Measurements from ENCODE around the gene CNGA1.

Gene CNGA1

DNA sequence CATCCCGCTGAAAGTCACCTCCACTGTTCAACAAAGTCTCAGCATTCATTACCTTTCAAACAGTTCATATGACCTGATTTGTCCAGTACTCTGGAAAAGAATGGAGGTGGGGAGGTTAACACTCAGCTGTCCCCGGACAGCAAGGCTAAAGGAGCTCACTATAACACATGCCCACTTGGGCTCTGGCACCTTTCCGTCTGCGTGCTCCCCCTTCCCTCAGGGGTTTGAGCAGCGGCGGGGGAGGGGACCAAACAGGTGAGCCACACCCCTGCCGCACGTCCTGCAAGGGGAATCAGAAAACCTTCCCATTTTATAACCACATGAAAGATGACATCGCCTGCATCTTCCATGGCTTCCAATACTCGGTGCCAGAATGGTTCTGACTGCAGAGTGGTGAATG lies 62.2 kb downstream of the CNGA1 start:
- H3K4me3 ChIP-seq (ENCODE audit: insufficient read depth, low read length, poor library complexity, severe bottlenecking) = no peak overlapping the region
- H2AFZ ChIP-seq (ENCODE audit: low read depth, low read length, severe bottlenecking) = no peak overlapping the region
- no peak for TF ChIP-seq EZH2phosphoT487 (conservative IDR thresholded peaks at IDR 0.05; ENCODE audit: low read length)
- TF ChIP-seq, protein P1, sequence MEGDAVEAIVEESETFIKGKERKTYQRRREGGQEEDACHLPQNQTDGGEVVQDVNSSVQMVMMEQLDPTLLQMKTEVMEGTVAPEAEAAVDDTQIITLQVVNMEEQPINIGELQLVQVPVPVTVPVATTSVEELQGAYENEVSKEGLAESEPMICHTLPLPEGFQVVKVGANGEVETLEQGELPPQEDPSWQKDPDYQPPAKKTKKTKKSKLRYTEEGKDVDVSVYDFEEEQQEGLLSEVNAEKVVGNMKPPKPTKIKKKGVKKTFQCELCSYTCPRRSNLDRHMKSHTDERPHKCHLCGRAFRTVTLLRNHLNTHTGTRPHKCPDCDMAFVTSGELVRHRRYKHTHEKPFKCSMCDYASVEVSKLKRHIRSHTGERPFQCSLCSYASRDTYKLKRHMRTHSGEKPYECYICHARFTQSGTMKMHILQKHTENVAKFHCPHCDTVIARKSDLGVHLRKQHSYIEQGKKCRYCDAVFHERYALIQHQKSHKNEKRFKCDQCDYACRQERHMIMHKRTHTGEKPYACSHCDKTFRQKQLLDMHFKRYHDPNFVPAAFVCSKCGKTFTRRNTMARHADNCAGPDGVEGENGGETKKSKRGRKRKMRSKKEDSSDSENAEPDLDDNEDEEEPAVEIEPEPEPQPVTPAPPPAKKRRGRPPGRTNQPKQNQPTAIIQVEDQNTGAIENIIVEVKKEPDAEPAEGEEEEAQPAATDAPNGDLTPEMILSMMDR (IDR thresholded peaks at IDR 0.05; ENCODE audit: insufficient read depth, low read length, poor library complexity, severe bottlenecking) = no peak
- H4K20me1 ChIP-seq (ENCODE audit: low read depth, low read length) = no peaks in the 10 kb centered on the region
- no peak overlapping the region for H3K4me2 ChIP-seq (ENCODE audit: low read depth, low read length, poor library complexity, severe bottlenecking)
- no peak overlapping the region for H3K27ac ChIP-seq (ENCODE audit: low read depth, low read length)
- no peak overlapping the region for H3K9ac ChIP-seq (ENCODE audit: low read length)
- H3K36me3 ChIP-seq (ENCODE audit: low read length) = no peaks in the 10 kb centered on the region
- no peaks in the 10 kb centered on the region for H3K9me2 ChIP-seq (replicated peaks; ENCODE audit: insufficient read depth, low read length)
- no peaks in the 10 kb centered on the region for H3K27me3 ChIP-seq (ENCODE audit: low read length)
- no peaks in the 10 kb centered on the region; the same call in 1 of the 2 replicates for H3K9me3 ChIP-seq (ENCODE audit: insufficient read depth, low read length)
- no peaks in the 10 kb centered on the region for H3F3A ChIP-seq (ENCODE audit: insufficient read depth)
- H3K79me2 ChIP-seq (ENCODE audit: insufficient read depth, low read length) = no peaks in the 10 kb centered on the region

DNA sequence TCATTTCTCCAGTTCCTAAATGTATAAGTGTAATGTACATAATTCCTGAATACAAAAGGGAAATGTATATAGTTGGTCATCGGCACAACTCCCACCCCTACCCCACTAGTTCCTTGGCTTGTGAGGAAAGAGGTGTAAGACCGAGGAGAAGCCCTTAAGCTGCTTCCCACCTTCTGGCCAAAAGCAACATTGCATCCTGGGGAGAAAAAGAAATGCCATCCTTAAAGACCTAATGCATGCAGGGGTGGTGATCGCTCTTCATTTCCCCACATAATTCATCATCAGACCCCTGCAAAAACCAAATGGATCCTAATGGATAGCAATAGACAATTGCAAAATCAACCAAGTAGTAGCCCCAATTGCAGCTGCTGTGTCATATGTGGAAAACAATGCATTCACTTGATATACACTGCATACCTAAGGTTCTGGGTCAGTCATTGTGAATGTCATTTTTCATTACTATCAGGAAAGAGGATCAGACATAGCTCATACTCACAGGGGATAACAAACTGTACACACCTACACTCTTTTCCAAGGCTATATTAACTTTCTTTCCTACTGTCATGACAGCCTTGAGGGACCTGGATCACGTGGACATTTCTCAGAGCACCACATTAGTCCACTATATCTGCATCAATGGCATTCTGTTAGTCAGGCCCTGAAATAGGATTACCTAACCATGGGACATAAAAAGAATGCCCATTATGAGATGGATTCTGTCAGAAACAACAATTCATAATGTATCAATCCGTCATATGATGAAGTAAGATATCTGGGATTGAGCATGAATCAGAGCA lies 70.4 kb downstream of the CNGA1 start:
- no peak overlapping the region for H2AFZ ChIP-seq (ENCODE audit: low read depth, low read length, severe bottlenecking)
- no peaks in the 10 kb centered on the region for H3K9me2 ChIP-seq (replicated peaks; ENCODE audit: insufficient read depth, low read length)
- H3K36me3 ChIP-seq (ENCODE audit: low read length) = no peaks in the 10 kb centered on the region
- no peaks in the 10 kb centered on the region for H3F3A ChIP-seq (ENCODE audit: insufficient read depth)
- no peaks in the 10 kb centered on the region for H3K79me2 ChIP-seq (ENCODE audit: insufficient read depth, low read length)
- no peak overlapping the region for H3K27ac ChIP-seq (ENCODE audit: low read depth, low read length)
- no peak for TF ChIP-seq EZH2phosphoT487 (conservative IDR thresholded peaks at IDR 0.05; ENCODE audit: low read length)
- TF ChIP-seq, protein P1 (IDR thresholded peaks at IDR 0.05; ENCODE audit: insufficient read depth, low read length, poor library complexity, severe bottlenecking) = no peak
- no peak overlapping the region for H3K9ac ChIP-seq (ENCODE audit: low read length)
- no peaks in the 10 kb centered on the region for H4K20me1 ChIP-seq (ENCODE audit: low read depth, low read length)
- no peak overlapping the region for H3K4me3 ChIP-seq (ENCODE audit: insufficient read depth, low read length, poor library complexity, severe bottlenecking)
- no peak overlapping the region for H3K4me2 ChIP-seq (ENCODE audit: low read depth, low read length, poor library complexity, severe bottlenecking)
- no peaks in the 10 kb centered on the region for H3K27me3 ChIP-seq (ENCODE audit: low read length)
- no peaks in the 10 kb centered on the region; the same call in 1 of the 2 replicates for H3K9me3 ChIP-seq (ENCODE audit: insufficient read depth, low read length)

GRCh38 chr4:47942081-47942819 lies 74.2 kb downstream of the CNGA1 start:
- no peak overlapping the region for H3K9ac ChIP-seq (ENCODE audit: low read length)
- no peaks in the 10 kb centered on the region for H3K36me3 ChIP-seq (ENCODE audit: low read length)
- H3K27me3 ChIP-seq (ENCODE audit: low read length) = no peaks in the 10 kb centered on the region
- TF ChIP-seq, protein P1 (IDR thresholded peaks at IDR 0.05; ENCODE audit: insufficient read depth, low read length, poor library complexity, severe bottlenecking) = no peak
- no peak for TF ChIP-seq EZH2phosphoT487 (conservative IDR thresholded peaks at IDR 0.05; ENCODE audit: low read length)
- H3K27ac ChIP-seq (ENCODE audit: low read depth, low read length) = no peak overlapping the region
- H3F3A ChIP-seq (ENCODE audit: insufficient read depth) = no peaks in the 10 kb centered on the region
- no peaks in the 10 kb centered on the region for H3K9me3 ChIP-seq (ENCODE audit: insufficient read depth, low read length)
- no peaks in the 10 kb centered on the region for H3K9me2 ChIP-seq (replicated peaks; ENCODE audit: insufficient read depth, low read length)
- no peak overlapping the region for H3K4me2 ChIP-seq (ENCODE audit: low read depth, low read length, poor library complexity, severe bottlenecking)
- H4K20me1 ChIP-seq (ENCODE audit: low read depth, low read length) = no peaks in the 10 kb centered on the region
- no peak overlapping the region for H2AFZ ChIP-seq (ENCODE audit: low read depth, low read length, severe bottlenecking)
- H3K79me2 ChIP-seq (ENCODE audit: insufficient read depth, low read length) = no peaks in the 10 kb centered on the region
- H3K4me3 ChIP-seq (ENCODE audit: insufficient read depth, low read length, poor library complexity, severe bottlenecking) = no peak overlapping the region
